Vagina (tissue), 2 donors: Measurements from ENCODE around the gene FOSL1. TPM values are rescaled to one million over a fixed set of nuclear protein-coding genes. Genes with fewer than 3 reads are reported as not detected.

Source experiments
- DNase-seq, 2 donors: peaks; one replicate each; pipeline ENCODE4 v3.0.0-alpha.2; 2017; ENCODE audit errors: extremely low spot score in 2 of 2
- H3K27ac ChIP-seq: fragments of 200-600 bp; sonication (generic); one replicate; pipeline ENCODE4 v1.5.1; 2019
- H3K27me3 ChIP-seq: fragments of 200-600 bp; sonication (generic); one replicate; pipeline ENCODE4 v1.5.1; 2019
- H3K36me3 ChIP-seq, 2 donors: fragments of 200-600 bp; sonication (generic); one replicate each; pipeline ENCODE4 v1.5.1; 2017 to 2019
- H3K4me1 ChIP-seq: fragments of 200-600 bp; sonication (generic); one replicate; pipeline ENCODE4 v1.5.1; 2019
- H3K4me3 ChIP-seq, 2 donors: fragments of 200-600 bp; sonication (generic); 1 replicate in 1 of 2; 2 replicates in 1 of 2; pipeline ENCODE4 v1.5.1; 2016 to 2019
- H3K9me3 ChIP-seq: fragments of 200-600 bp; sonication (generic); one replicate; pipeline ENCODE4 v1.5.1; 2019
- CTCF ChIP-seq, 3 experiments: fragments of 450-650 bp in 2 of 3; fragments of 200-600 bp in 1 of 3; sonication (generic) in 1 of 3; IDR thresholded peaks; one replicate each; pipeline ENCODE4 v1.5.1; 2017 to 2019; ENCODE audit warnings: antibody characterized with exemption in 3 of 3, mild to moderate bottlenecking in 2 of 3, moderate library complexity in 2 of 3
- POLR2A ChIP-seq, 2 donors: fragments of 450-650 bp; IDR thresholded peaks; one replicate each; pipeline ENCODE4 v1.6.1; 2017; ENCODE audit warnings: antibody characterized with exemption in 2 of 2, mild to moderate bottlenecking in 2 of 2, moderate library complexity in 2 of 2
- POLR2AphosphoS5 ChIP-seq, 2 donors: sonication (generic); formaldehyde crosslinking; IDR thresholded peaks; one replicate each; pipeline ENCODE4 v1.9.0; 2017; ENCODE audit warnings: antibody characterized with exemption in 2 of 2, mild to moderate bottlenecking in 2 of 2, low read depth in 1 of 2; ENCODE audit not compliant: insufficient read depth in 1 of 2
- intact Hi-C: fragments of 100-400 bp; cut with DNase I; formaldehyde crosslinking; loops from one replicate; pipeline ENCODE4 v1.15.1; 2023
- total RNA-seq: library from RNA; depleted of rRNA; stranded (reverse); fragments of >200 nt; gene quantifications from one replicate; pipeline ENCODE4 v1.2.3, GENCODE V29; 2016

The FOSL1 gene
- total RNA-seq, 1 donor from 2014 or later: 20.9 TPM

- peaks cover 0 to 52% of the 10 kb centered on the region in 2 donors for H3K36me3 ChIP-seq
- H3K4me1 ChIP-seq: peaks cover 25% of the 10 kb centered on the region
- no peak for TF ChIP-seq POLR2A (IDR thresholded peaks at IDR 0.05)
- TF ChIP-seq POLR2AphosphoS5 (IDR thresholded peaks at IDR 0.05; ENCODE audit: insufficient read depth in 1 of 2, low read depth in 1 of 2): no peak
- TF ChIP-seq CTCF (IDR thresholded peaks at IDR 0.05): no peak
- DNase-seq: no peak
- intact Hi-C loops: no loop called here
- no peaks in the 10 kb centered on the region for H3K27me3 ChIP-seq
- H3K27ac ChIP-seq: no peak overlapping the region
- no peak overlapping the region for H3K4me3 ChIP-seq
- no peaks in the 10 kb centered on the region for H3K9me3 ChIP-seq
Measured at GRCh38 chr11:65867284-65868071, 32.7 kb downstream of the FOSL1 start.

DNA sequence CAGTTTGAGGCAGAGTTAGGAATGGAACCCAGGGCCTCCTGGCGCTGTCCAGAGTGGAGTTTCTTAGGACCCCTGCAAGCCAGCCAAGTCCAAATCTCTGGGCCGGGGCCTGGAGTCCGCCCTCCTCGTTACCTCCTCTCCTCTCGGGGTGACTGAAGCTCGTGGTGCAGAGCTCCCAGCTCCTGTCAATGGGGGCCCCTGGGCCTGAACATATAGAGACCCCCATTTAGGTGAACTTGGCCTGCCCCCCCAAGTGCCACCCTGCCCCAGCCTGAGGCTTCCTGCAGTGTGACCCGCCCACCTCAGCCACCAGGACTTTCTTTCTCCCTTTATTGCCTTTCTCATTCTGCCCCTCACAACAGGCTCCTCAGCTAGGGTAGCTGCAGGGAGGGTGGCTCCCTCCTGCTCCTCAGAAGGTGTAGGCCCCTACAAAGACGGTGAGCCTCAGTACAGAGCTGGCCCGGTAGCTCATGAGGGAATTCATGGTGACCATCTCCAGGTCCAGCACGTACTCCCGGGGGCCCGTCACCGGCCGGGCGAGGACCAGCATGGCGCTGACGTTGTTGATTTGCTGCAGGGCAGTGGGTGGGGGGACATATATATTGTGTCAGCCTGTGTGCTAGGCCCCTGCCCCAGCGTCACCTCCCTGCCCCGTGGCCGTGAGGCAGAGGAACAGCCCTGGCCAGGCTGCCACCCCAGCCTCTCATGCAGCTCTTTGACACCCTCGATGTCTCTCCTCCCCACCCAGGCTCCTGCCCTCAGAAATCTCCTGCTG is 33.5 kb downstream of the FOSL1 start:
- DNase-seq: no peak
- peaks cover 26% of the 10 kb centered on the region for H3K4me1 ChIP-seq
- H3K9me3 ChIP-seq: no peaks in the 10 kb centered on the region
- intact Hi-C loops: no loop called here
- no peak overlapping the region for H3K27ac ChIP-seq
- no peaks in the 10 kb centered on the region for H3K27me3 ChIP-seq
- TF ChIP-seq CTCF (IDR thresholded peaks at IDR 0.05) (no peak), POLR2A (IDR thresholded peaks at IDR 0.05) (no peak), POLR2AphosphoS5 (IDR thresholded peaks at IDR 0.05; ENCODE audit: insufficient read depth in 1 of 2, low read depth in 1 of 2) (no peak)
- no peak overlapping the region for H3K4me3 ChIP-seq
- peaks cover 0 to 59% of the 10 kb centered on the region in 2 donors for H3K36me3 ChIP-seq

DNA sequence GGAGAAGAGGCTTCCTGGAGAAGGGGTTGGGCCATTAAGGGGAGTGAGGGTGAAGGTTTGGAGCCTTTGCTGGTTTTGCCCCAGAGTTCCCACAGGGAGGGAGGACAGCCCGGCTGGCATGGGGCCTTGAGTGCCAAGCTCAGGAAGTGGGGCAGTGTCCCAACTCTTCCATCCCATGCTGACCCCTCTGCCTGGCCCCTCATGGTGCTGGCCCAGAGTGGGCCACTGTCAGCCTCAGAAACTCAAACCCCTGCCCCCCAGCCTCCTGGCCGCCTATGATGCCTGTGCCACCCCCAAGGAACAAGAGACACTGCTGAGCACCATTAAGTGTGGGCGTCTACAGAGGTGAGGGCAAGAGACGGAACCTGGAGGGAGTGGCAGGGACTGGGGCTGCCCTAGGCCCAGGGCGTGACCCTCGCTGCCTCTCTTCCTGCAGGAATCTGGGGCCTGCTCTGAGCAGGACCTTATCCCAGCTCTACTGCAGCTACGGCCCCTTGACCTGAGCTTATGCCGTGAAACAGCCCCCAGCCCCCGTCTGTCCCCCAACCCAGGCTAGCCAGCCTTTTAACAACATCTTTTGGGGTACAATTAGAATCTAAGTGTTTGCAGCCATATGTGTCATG is 34.5 kb downstream of the FOSL1 start:
- TF ChIP-seq CTCF (IDR thresholded peaks at IDR 0.05) (no peak), POLR2AphosphoS5 (IDR thresholded peaks at IDR 0.05; ENCODE audit: insufficient read depth in 1 of 2, low read depth in 1 of 2) (no peak), POLR2A (IDR thresholded peaks at IDR 0.05) (no peak)
- H3K27me3 ChIP-seq: no peaks in the 10 kb centered on the region
- peaks cover 26% of the 10 kb centered on the region for H3K4me1 ChIP-seq
- no peak overlapping the region for H3K27ac ChIP-seq
- intact Hi-C loops: no loop called here
- peaks cover 0 to 59% of the 10 kb centered on the region in 2 donors for H3K36me3 ChIP-seq
- no peak overlapping the region for H3K4me3 ChIP-seq
- DNase-seq: no peak
- no peaks in the 10 kb centered on the region for H3K9me3 ChIP-seq

GRCh38 chr11:65864706-65865471 is 35.3 kb downstream of the FOSL1 start:
- Histone ChIP-seq H3K27me3 (no peaks in the 10 kb centered on the region), H3K36me3 (peaks cover 0 to 59% of the 10 kb centered on the region in 2 donors), H3K4me3 (no peak overlapping the region), H3K9me3 (no peaks in the 10 kb centered on the region), H3K27ac (no peak overlapping the region), H3K4me1 (peaks cover 22% of the 10 kb centered on the region)
- intact Hi-C loops: no loop called here
- no peak for DNase-seq
- TF ChIP-seq CTCF (IDR thresholded peaks at IDR 0.05) (no peak), POLR2AphosphoS5 (IDR thresholded peaks at IDR 0.05; ENCODE audit: insufficient read depth in 1 of 2, low read depth in 1 of 2) (no peak), POLR2A (IDR thresholded peaks at IDR 0.05) (no peak)
